Measurements from ENCODE around the gene SGCD. TPM values are rescaled to one million over a fixed set of nuclear protein-coding genes. Genes with fewer than 3 reads are reported as not detected.

SGCD gene
- total RNA-seq, 4 donors from 2014 or later, result 5.1 to 8.1 (median 6.5) TPM

DNA sequence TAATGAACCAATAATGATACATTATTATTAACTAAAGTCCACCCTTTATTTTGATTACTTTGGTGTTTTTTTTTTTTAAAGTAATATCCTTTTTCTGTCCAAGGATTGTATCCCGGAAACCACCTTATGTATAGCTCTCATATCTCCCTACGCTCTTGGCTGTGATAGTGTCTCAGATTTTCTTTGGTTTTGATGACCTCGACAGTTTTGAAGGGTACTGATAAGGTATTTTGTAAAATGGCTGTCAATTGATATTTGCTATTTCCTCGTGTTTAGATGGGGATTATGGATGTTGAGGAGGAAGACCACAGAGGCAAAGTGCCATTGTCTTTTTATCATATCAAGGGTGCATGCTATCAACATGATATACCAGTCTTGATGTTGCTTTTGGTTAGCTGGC is 259.0 kb downstream of the SGCD start:
- TF ChIP-seq, protein P1, sequence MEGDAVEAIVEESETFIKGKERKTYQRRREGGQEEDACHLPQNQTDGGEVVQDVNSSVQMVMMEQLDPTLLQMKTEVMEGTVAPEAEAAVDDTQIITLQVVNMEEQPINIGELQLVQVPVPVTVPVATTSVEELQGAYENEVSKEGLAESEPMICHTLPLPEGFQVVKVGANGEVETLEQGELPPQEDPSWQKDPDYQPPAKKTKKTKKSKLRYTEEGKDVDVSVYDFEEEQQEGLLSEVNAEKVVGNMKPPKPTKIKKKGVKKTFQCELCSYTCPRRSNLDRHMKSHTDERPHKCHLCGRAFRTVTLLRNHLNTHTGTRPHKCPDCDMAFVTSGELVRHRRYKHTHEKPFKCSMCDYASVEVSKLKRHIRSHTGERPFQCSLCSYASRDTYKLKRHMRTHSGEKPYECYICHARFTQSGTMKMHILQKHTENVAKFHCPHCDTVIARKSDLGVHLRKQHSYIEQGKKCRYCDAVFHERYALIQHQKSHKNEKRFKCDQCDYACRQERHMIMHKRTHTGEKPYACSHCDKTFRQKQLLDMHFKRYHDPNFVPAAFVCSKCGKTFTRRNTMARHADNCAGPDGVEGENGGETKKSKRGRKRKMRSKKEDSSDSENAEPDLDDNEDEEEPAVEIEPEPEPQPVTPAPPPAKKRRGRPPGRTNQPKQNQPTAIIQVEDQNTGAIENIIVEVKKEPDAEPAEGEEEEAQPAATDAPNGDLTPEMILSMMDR (IDR thresholded peaks at IDR 0.05; ENCODE audit: low read depth), result no peak

DNA sequence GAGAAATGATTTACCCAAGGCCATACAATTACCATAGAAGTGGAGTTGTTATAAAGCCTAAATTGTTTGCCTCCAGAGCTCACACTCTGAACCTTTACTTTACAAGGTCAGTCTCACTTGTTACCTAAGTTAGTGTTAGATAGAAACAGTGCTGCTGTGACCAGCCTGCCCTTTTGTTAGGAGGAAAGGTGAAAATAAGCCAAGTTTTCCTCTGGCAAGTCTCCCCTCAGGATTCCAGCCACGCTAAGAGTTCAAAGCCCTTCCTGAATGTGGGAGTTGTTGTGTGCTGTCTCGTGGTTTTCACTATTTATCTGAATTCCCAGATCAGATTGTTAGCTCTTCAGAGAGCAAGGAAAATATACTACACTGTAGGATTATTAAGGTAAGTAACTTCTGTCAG is 260.0 kb downstream of the SGCD start:
- TF ChIP-seq, protein P1 (IDR thresholded peaks at IDR 0.05; ENCODE audit: low read depth), result no peak

DNA sequence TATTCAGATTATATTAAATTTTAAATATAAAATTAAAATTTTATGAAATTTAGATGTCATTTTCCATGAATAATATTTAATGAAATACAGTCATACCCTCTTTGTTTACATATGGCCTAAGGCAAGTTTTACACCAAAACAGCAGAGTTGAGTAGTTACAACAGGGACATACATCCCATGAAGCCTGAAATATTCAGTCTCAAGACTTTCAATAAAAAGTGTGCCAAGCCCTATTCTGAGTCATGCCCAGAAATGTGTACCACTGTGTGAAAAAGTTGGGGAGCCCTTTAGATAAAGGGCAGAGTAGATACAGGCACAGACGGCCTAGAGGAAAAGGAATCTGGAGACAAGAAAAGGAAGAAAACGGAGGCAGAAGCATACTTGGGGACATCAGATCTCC is 261.3 kb downstream of the SGCD start:
- TF ChIP-seq, protein P1 (IDR thresholded peaks at IDR 0.05; ENCODE audit: low read depth), result no peak

DNA sequence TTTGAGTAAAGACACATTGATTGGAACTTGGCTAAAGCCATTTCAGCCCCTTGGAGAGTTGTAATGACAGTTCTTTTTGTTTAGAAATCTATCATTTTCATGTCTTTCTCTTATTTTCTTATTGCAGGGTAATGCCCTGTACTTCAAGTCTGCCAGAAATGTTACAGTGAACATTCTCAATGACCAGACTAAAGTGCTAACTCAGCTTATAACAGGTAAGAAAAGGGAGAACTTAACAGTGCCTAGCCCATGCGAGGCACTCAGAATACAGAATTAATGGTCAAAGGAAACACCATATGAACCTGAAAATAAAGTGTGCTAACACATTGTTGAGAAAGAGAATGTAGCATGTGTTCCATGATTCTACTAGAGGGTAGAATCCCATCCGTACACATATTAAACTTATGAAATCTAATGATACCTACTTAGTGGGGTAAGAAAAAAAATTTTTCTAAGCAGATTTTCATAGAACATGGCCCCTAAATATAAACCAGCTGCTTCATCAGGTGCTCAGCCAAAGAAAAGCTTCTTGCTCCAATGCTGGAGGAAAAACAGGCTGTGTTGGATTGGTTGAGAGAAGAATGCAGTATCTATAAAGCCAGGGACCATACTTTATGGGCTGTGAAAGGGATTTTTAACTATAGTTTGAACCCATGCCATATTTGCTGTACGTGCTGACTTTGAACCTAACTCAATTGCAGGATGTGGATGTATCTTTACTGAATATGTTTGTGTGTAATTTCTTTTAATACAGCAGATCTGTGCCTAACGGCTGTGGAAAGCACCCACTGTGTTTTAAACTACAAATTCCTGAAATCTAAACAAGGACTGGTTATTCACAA is 262.4 kb downstream of the SGCD start:
- TF ChIP-seq, protein P1 (IDR thresholded peaks at IDR 0.05; ENCODE audit: low read depth), result no peak

DNA sequence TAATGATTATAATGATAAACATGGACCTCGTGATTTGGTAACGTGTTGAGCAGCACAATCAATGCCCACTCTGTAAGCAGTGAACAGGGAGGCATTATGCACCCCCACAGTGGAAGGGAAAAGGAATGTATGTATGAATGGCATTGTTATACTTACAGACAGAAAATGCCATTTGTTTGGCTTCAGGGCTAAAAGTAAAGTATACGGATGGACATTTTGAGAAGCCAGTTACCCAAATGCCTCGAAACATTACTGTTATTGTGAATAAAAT is 262.9 kb downstream of the SGCD start:
- TF ChIP-seq, protein P1 (IDR thresholded peaks at IDR 0.05; ENCODE audit: low read depth), result no peak

DNA sequence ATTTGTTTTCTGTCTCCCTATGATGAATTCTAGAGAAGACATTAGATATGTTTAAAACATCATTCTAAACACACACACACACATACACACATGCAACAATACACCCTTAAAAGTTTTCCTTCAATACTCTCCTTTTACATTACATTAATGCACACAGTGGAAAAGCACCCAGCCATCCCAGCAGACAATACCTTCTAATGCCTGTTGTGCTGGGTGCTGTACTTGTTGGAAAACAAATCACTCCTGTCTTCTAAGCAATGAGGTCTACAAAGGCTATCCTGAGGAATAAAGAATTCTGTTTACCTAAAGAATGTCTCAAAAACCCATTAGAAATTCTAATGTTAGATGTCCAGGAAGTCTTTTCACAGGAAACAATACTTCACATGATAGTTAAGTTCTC is 264.0 kb downstream of the SGCD start:
- TF ChIP-seq, protein P1 (IDR thresholded peaks at IDR 0.05; ENCODE audit: low read depth), result no peak

DNA sequence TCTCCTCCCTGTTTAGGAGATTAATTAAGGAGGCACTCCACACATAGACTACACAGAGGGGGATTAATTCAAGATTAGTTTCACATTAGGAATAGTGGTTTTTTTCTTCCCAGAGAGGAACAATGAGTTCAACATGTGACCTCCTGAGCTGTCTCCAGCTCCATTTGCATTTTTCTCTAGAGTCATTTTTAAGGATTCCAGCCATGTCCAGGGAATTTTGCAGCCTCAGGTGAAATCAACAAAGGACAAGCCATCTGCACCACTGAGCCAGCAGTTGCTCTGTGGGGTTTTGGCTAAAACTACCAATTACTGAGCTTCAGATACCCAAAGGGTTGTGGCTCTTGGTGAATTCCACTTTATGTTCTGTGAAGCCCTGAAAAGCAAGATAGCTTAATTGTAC is 264.7 kb downstream of the SGCD start:
- TF ChIP-seq, protein P1 (IDR thresholded peaks at IDR 0.05; ENCODE audit: low read depth), result no peak
